HG03175 (cell line): ENCODE measurements around the gene RNGTT.
A peak's percentile ranks its signal among the peaks of the same experiment; 100 is the strongest.

Experiments
- ATAC-seq: cut with Tn5 transposase; IDR thresholded peaks from one replicate; pipeline ENCODE4 v1.9.1; 2021; ENCODE audit warnings: mild to moderate bottlenecking, moderate library complexity; ENCODE audit not compliant: unreplicated experiment

RNGTT gene

GRCh38 chr6:88669475-88669874 is 293.9 kb downstream of the RNGTT start:
- no peak for ATAC-seq

- no peak for ATAC-seq
These were observed 296.5 kb downstream of the RNGTT start for GRCh38 chr6:88666901-88667300.

GRCh38 chr6:88665131-88665530 is 298.3 kb downstream of the RNGTT start:
- no peak for ATAC-seq

- no peak for ATAC-seq
These were observed 299.6 kb downstream of the RNGTT start for GRCh38 chr6:88663801-88664200.

GRCh38 chr6:88662653-88663174 is 300.7 kb downstream of the RNGTT start:
- ATAC-seq: peak; percentile 69

GRCh38 chr6:88662163-88662580 is 301.2 kb downstream of the RNGTT start:
- peak; percentile 66 for ATAC-seq

- no peak for ATAC-seq
These were observed 302.3 kb downstream of the RNGTT start for GRCh38 chr6:88661136-88661535.

- ATAC-seq: no peak
These were observed 307.8 kb downstream of the RNGTT start for GRCh38 chr6:88655586-88655985.

- ATAC-seq: no peak
These were observed 309.5 kb downstream of the RNGTT start for GRCh38 chr6:88653936-88654335.

GRCh38 chr6:88651400-88651799 is 312.0 kb downstream of the RNGTT start:
- ATAC-seq: no peak

- no peak for ATAC-seq
These were observed 312.4 kb downstream of the RNGTT start for GRCh38 chr6:88650979-88651378.

GRCh38 chr6:88650029-88650619 is 313.3 kb downstream of the RNGTT start:
- ATAC-seq: peak; percentile 98

- ATAC-seq: peak; percentile 95
These were observed 322.1 kb downstream of the RNGTT start for GRCh38 chr6:88641178-88641903.

GRCh38 chr6:88637761-88638545 is 325.5 kb downstream of the RNGTT start:
- ATAC-seq: no peak

- no peak for ATAC-seq
These were observed 326.5 kb downstream of the RNGTT start for GRCh38 chr6:88636871-88637270.

GRCh38 chr6:88633782-88634181 is 329.6 kb downstream of the RNGTT start:
- ATAC-seq: no peak

- no peak for ATAC-seq
These were observed 331.6 kb downstream of the RNGTT start for GRCh38 chr6:88631830-88632229.

- no peak for ATAC-seq
These were observed 333.5 kb downstream of the RNGTT start for GRCh38 chr6:88629838-88630494.

GRCh38 chr6:88626460-88626859 is 337.0 kb downstream of the RNGTT start:
- no peak for ATAC-seq

GRCh38 chr6:88623531-88623930 is 339.9 kb downstream of the RNGTT start:
- no peak for ATAC-seq

GRCh38 chr6:88619951-88620350 is 343.5 kb downstream of the RNGTT start:
- ATAC-seq: no peak
